ENCODE measurements around the gene HFM1. TPM values are rescaled to one million over a fixed set of nuclear protein-coding genes. Genes with fewer than 3 reads are reported as not detected.
A peak's percentile ranks its signal among the peaks of the same experiment; 100 is the strongest.
"Not testable (repeated sequence)": the region's sequence is repeated elsewhere in the genome, so short reads cannot be mapped to it uniquely, and the experiment has no call there.

Gene HFM1
- total RNA-seq, 1 donor from 2014 or later = 0.35 TPM

GRCh38 chr1:91440847-91441246, 36.2 kb upstream of the HFM1 start:
- H3K9me3 Mint-ChIP-seq (ENCODE audit: unreplicated experiment) = peaks cover 6% of the 10 kb centered on the region
- H3K4me3 Mint-ChIP-seq (ENCODE audit: unreplicated experiment) = no peak overlapping the region
- H3K27ac Mint-ChIP-seq (ENCODE audit: unreplicated experiment) = no peak overlapping the region
- H3K36me3 Mint-ChIP-seq (ENCODE audit: unreplicated experiment) = no peaks in the 10 kb centered on the region
- DNase-seq (ENCODE audit: extremely low spot score, unreplicated experiment) = no peak
- H3K4me1 Mint-ChIP-seq (ENCODE audit: unreplicated experiment) = no peaks in the 10 kb centered on the region
- peaks cover 38% of the 10 kb centered on the region for H3K27me3 Mint-ChIP-seq (ENCODE audit: unreplicated experiment)
- TF ChIP-seq, protein P1, sequence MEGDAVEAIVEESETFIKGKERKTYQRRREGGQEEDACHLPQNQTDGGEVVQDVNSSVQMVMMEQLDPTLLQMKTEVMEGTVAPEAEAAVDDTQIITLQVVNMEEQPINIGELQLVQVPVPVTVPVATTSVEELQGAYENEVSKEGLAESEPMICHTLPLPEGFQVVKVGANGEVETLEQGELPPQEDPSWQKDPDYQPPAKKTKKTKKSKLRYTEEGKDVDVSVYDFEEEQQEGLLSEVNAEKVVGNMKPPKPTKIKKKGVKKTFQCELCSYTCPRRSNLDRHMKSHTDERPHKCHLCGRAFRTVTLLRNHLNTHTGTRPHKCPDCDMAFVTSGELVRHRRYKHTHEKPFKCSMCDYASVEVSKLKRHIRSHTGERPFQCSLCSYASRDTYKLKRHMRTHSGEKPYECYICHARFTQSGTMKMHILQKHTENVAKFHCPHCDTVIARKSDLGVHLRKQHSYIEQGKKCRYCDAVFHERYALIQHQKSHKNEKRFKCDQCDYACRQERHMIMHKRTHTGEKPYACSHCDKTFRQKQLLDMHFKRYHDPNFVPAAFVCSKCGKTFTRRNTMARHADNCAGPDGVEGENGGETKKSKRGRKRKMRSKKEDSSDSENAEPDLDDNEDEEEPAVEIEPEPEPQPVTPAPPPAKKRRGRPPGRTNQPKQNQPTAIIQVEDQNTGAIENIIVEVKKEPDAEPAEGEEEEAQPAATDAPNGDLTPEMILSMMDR (IDR thresholded peaks at IDR 0.05) = peak; percentile 46

DNA sequence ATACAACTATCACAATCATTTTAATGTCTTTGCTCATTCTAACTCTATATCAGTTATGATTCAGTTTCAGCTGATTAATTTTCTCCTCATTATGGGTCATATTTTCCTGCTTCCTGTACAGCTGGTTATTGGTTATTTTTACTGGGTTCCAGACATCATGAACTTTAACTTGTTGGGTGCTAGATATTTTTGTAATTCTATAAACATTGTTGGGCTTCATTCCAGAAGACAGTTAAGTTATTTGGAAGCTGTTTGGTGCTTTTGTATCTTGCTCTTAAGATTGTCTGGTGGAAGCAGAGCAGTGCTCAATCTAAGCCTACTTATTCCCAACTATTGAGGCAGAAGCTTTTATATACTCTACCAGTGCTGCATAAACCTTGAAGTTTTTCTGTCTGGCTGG, 34.4 kb upstream of the HFM1 start:
- no peaks in the 10 kb centered on the region for H3K4me1 Mint-ChIP-seq (ENCODE audit: unreplicated experiment)
- H3K27ac Mint-ChIP-seq (ENCODE audit: unreplicated experiment) = no peak overlapping the region
- peaks cover 32% of the 10 kb centered on the region for H3K27me3 Mint-ChIP-seq (ENCODE audit: unreplicated experiment)
- H3K9me3 Mint-ChIP-seq (ENCODE audit: unreplicated experiment) = peaks cover 6% of the 10 kb centered on the region
- TF ChIP-seq, protein P1 (IDR thresholded peaks at IDR 0.05) = no peak
- no peak for DNase-seq (ENCODE audit: extremely low spot score, unreplicated experiment)
- no peak overlapping the region for H3K4me3 Mint-ChIP-seq (ENCODE audit: unreplicated experiment)
- H3K36me3 Mint-ChIP-seq (ENCODE audit: unreplicated experiment) = no peaks in the 10 kb centered on the region

DNA sequence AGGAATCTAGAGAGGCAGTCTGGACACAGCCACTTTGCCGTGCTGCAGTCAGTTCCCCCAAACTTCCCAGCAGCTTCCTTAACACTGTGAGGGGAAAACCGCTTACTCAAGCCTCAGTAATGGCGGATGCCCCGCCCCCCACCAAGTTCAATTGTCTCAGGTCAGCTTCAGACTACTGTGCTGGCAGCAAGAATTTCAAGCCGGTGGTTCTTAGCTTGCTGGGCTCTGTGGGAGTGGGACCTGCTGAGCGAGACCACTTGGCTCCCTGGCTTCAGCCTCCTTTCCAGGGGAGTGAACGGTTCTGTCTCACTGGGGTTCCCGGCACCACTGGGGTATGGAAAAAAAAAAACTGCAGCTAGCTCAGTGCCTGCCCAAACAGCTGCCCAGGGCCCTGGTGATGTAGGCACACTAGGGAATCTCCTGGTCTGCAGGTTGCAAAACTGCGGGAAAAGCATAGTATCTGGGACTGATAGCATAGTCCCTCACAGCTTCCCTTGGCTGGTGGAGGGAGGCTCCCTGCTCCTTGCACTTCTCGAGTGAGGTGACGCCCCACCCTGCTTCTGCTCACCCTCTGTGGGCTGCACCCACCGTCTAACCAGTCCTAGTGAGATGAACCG, 23.7 kb upstream of the HFM1 start:
- Mint-ChIP-seq H3K4me3 (ENCODE audit: unreplicated experiment) (no peak overlapping the region), H3K36me3 (ENCODE audit: unreplicated experiment) (no peaks in the 10 kb centered on the region), H3K4me1 (ENCODE audit: unreplicated experiment) (no peaks in the 10 kb centered on the region), H3K27me3 (ENCODE audit: unreplicated experiment) (peaks cover 39% of the 10 kb centered on the region), H3K9me3 (ENCODE audit: unreplicated experiment) (no peaks in the 10 kb centered on the region), H3K27ac (ENCODE audit: unreplicated experiment) (no peak overlapping the region)
- DNase-seq (ENCODE audit: extremely low spot score, unreplicated experiment) = no peak
- TF ChIP-seq, protein P1 (IDR thresholded peaks at IDR 0.05) = no peak

DNA sequence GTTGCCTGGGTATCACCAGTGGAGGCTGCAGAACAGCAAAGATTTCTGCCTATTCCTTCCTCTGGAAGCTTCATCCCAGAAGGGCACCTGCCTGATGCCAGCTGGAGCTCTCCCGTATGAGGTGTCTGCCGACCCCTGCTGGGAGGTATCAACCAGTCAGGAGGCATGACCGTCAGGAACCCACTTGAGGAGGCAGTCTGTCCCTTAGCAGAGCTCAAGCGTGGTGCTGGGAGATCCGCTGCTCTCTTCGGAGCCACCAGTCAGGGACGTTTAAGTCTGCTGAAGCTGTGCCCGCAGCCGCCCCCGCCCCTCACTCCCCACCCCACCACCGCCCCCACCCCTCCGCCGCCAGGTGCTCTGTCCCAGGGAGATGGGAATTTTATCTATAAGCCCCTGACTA, 23.1 kb upstream of the HFM1 start:
- Mint-ChIP-seq H3K36me3 (ENCODE audit: unreplicated experiment) (no peaks in the 10 kb centered on the region), H3K9me3 (ENCODE audit: unreplicated experiment) (no peaks in the 10 kb centered on the region), H3K4me1 (ENCODE audit: unreplicated experiment) (no peaks in the 10 kb centered on the region), H3K27me3 (ENCODE audit: unreplicated experiment) (peaks cover 39% of the 10 kb centered on the region), H3K4me3 (ENCODE audit: unreplicated experiment) (no peak overlapping the region), H3K27ac (ENCODE audit: unreplicated experiment) (no peak overlapping the region)
- no peak for DNase-seq (ENCODE audit: extremely low spot score, unreplicated experiment)
- TF ChIP-seq, protein P1 (IDR thresholded peaks at IDR 0.05) = no peak

GRCh38 chr1:91422523-91422922, 17.9 kb upstream of the HFM1 start:
- H3K4me3 Mint-ChIP-seq (ENCODE audit: unreplicated experiment); H3K36me3 Mint-ChIP-seq (ENCODE audit: unreplicated experiment); DNase-seq (ENCODE audit: extremely low spot score, unreplicated experiment); H3K27ac Mint-ChIP-seq (ENCODE audit: unreplicated experiment); H3K9me3 Mint-ChIP-seq (ENCODE audit: unreplicated experiment); H3K4me1 Mint-ChIP-seq (ENCODE audit: unreplicated experiment): not testable (repeated sequence)
- H3K27me3 Mint-ChIP-seq (ENCODE audit: unreplicated experiment) = peaks cover 51% of the 10 kb centered on the region

- Mint-ChIP-seq H3K36me3 (ENCODE audit: unreplicated experiment) (no peaks in the 10 kb centered on the region), H3K4me1 (ENCODE audit: unreplicated experiment) (no peaks in the 10 kb centered on the region), H3K4me3 (ENCODE audit: unreplicated experiment) (no peak overlapping the region), H3K27ac (ENCODE audit: unreplicated experiment) (no peak overlapping the region), H3K27me3 (ENCODE audit: unreplicated experiment) (peaks cover 62% of the 10 kb centered on the region), H3K9me3 (ENCODE audit: unreplicated experiment) (no peaks in the 10 kb centered on the region)
- TF ChIP-seq, protein P1 (IDR thresholded peaks at IDR 0.05) = no peak
- no peak for DNase-seq (ENCODE audit: extremely low spot score, unreplicated experiment)
Observed at GRCh38 chr1:91412371-91412770, 7.7 kb upstream of the HFM1 start.

All from osteocyte (in vitro differentiated cells).